DMS 273 treated with DMSO at 0.1 percent for 48 hours (cell line): ENCODE data around the gene PDE3A.

ENCODE experiments used
- DNase-seq: peaks from one replicate; lab custom pipeline; 2025; lab: John Stamatoyannopoulos, UW

Gene PDE3A

DNA sequence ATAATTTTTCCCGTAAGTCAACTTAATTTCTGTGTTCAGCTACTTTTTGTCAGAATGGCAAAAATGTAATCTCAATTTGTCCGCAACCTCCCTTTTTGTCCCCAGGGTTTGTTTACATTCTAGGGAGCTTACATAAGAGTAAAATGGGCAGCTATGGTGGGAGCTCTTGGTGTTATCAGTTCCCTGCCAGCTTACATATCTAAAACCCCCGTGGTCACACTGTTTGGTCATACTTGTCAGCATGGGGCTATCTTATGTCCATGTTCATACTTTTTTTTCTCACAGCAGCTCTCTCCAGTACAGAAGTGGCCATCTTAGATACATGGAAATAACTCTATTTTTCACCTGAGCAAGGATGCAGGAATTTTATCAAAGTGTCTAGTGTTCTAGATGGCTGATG is 343.5 kb downstream of the PDE3A start:
- DNase-seq: no peak

DNA sequence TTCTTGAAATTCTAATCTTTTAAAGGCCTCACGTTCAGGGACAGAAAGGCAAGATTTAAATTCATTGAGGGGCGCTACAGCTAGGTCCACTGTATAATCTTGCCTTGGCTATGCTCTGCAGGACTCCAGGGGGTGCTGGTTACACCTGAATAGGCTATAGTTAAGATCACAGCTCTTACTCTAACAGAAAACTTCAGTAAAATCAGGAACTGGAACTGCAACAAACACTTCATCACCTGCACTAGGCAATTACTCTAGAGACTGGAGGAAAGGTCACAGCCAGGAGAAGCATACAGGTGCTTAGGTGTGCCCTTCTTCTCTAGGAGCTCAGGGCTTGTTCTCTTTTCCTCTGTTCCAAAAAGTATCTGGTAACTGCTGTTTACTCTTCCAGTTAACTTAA is 347.7 kb downstream of the PDE3A start:
- no peak for DNase-seq

DNA sequence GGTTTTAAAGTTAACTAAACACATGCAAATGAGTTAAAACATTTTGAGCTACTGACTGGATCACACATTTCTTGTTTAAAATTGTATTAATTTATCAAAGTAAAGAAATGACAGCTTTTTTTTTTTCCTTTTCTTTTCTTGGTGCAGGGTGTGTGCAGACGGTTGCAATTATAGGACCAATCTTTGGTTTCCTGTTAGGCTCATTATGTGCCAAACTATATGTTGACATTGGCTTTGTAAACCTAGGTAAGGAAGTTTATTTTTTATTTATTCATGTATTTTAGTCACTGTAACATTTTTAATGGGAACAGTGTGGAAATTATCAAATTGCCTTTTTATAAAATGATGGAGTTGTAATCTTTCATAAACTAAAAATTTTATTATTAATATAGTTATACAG is 348.6 kb downstream of the PDE3A start:
- no peak for DNase-seq

DNA sequence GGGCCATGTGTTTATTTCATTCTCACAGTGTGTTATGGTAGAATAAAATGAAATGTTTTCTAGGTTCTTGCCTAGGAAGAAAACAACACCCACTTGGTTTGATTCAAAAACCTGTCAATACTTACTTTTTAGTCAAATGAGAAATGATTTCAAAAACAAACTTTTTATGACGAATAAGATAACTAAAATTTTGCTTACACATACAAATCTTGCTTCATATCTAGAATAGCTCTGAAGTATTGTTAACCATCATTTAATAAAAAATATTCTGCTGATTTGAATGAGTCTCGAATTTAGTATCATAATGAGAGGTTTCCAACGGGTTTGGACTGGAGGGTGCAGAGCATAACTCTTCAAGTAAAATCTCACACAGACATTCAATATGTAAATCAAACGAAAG is 350.0 kb downstream of the PDE3A start:
- DNase-seq: no peak

DNA sequence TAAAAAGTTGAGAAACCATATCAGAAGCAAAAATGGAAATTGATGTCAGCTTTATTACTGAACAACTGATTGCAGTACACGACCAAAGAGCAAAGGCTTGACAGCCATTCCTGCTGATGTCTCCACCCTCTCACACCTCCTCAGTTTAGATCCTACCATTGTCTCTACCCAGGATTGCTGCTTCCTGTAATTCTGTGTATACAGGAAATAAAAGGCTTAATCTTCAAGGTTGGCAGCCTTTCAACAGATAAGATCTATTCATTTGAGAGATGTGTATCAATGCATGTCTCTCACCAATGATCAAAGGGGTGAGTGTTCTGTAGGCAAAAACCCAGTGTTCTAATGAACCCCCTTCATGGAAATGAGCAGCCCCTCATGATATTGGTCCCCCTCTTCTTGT is 353.8 kb downstream of the PDE3A start:
- no peak for DNase-seq

DNA sequence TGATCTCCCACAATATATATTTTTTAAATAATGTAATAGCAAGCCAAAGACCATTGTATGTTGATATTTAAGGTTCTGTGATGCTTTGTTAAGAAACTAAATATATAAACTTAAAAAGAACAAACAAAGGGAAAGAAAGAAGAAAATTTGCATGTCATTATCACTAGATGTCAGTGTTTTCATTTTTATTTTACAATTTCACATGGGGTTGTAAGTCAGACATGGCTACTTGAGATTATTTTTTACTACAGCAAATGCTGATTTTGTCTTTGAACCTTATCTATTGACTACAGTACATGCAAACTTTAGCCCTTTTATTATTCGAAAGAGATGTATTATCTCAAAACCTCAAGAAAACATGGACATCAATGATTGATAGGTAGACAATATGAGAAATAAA is 362.9 kb downstream of the PDE3A start:
- no peak for DNase-seq
